ENCODE data around the gene CCL28.

CCL28 gene

GRCh38 chr5:43354774-43355173 lies 57.4 kb downstream of the CCL28 start:
- no peak for DNase-seq

- DNase-seq, result no peak
These were observed 58.5 kb downstream of the CCL28 start for GRCh38 chr5:43353668-43354067.

DNA sequence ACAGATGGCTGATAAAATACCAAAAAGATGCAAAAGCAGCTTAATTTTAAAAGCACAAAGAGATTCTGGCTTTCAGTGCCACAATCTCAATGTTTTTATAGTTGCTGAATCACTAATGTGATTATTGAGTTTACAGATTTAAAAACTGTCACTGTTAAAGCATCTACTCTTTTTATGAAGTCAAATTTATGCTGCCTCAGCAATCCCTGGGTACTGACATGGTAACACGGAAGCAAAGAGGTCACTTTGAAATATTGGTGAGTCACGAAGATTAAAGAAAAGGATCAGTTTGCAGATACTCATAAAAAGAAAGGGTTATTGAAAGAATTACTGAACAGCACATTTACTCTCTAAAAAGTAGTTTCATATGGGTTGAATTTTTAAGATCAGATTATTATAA lies 59.3 kb downstream of the CCL28 start:
- no peak for DNase-seq

DNA sequence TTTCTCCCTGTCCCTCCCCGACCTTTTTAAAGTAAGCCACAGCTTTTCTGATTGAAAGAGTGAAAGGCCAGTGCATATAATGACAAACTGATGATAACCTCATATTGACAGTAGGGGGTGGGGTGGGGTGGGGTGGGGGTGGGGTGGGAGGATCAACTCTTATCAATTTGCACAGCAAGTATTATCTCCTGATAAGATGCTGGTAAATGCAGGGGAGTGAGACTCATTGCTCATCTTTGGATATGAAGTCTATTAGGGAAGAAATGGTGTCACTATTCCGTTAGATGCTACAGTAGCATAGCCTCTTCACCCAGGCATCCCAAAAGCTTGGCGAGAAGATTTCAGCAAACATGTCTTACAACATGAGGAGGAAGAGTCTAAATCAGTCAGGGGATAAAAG lies 60.1 kb downstream of the CCL28 start:
- no peak for DNase-seq

GRCh38 chr5:43348861-43349363 lies 63.3 kb downstream of the CCL28 start:
- no peak for DNase-seq

- no peak for DNase-seq
These were observed 64.0 kb downstream of the CCL28 start for GRCh38 chr5:43348207-43348606.

DNA sequence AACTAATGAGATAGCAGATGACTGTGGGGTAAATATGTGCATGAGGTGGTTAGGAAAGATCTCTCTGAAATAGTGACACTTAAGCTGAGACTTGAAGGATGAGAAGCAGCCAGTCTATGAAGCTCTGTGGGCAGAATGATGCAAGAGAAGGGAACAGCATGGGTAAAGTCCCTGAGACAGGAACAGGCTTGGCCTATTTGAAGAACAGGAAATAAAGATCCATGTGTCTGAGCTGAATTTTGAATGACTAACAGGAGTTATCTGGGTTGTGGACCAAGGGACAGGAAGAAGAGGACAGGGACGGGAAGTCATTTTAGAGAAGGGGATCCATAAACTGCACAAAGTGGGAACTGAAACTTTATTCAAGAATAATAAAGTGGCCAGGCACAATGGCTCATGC lies 73.3 kb downstream of the CCL28 start:
- DNase-seq, result no peak

- no peak for DNase-seq
These were observed 76.0 kb downstream of the CCL28 start for GRCh38 chr5:43336159-43336558.

DNA sequence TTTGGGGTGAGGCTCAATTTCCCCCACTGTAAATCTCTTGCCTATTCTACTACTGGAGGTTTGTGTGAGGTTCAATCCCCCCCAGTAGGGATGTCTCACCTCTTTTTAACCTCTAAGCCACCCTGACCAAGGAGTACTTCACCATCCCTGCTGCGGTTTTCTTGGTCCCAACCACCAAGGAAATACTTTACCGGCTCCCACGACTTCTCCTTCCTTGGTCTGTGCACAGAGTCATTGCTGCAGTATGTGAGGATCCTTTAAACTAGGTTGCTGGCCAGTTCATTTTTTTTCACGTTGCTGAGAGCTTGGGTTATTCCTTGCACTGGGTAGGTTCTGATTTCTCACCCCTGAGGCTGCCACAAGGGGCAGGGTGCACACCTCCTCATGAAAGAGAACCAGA lies 76.5 kb downstream of the CCL28 start:
- DNase-seq, result no peak

DNA sequence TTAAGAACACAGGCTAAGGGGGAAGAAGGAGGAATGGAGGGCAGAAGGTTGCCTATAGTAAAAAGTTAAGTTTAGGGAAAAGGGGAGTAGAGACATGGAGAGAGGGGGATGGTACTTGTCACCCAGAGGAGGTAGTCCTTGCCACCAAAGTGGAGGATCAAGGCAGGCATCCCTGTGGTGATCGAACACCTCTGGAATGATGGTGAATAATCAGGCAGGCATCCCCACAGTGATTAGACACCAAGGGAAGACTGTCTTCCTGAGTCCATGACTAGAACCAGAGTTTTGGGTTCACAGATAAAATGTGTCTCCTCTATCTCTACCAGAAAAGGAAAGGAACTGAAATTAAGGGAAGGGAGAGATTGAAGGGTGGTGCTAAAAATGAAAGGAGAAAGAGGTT lies 79.8 kb downstream of the CCL28 start:
- no peak for DNase-seq

All from RPMI8226 (cell line).